Right cardiac atrium (tissue), 5 donors: ENCODE measurements around the gene NCDN. TPM values are rescaled to one million over a fixed set of nuclear protein-coding genes. Genes with fewer than 3 reads are reported as not detected.

Source experiments
- ATAC-seq, 2 donors: fragments of 200-7000 bp; cut with Tn5 transposase; one replicate each; pipeline versions ENCODE4 v1.8.0 to v1.9.1; 2020; ENCODE audit warnings: moderate library complexity in 2 of 2, mild to moderate bottlenecking in 1 of 2
- DNase-seq, 3 donors: peaks; one replicate each; pipeline ENCODE4 v3.0.0-alpha.2; 2020
- H3K27ac ChIP-seq: one replicate; pipeline ENCODE4 v1.5.1; 2013; ENCODE audit warnings: mild to moderate bottlenecking, low read length, control low read depth, moderate library complexity
- H3K27me3 ChIP-seq: one replicate; pipeline ENCODE4 v1.6.1; 2013; ENCODE audit not compliant: control insufficient read depth, insufficient read depth
- H3K4me1 ChIP-seq: one replicate; pipeline ENCODE4 v1.6.1; 2013; ENCODE audit warnings: low read length; ENCODE audit not compliant: control insufficient read depth, insufficient read depth
- H3K4me3 ChIP-seq: one replicate; pipeline ENCODE4 v1.5.1; 2013; ENCODE audit warnings: low read length, control low read depth
- H3K9me3 ChIP-seq: one replicate; pipeline ENCODE4 v1.6.1; 2013; ENCODE audit warnings: low read length; ENCODE audit not compliant: control insufficient read depth
- WGBS: extraction: QIAGEN DNeasy Blood & Tissue Kit; methylation state at CpG from one replicate; pipeline ENCODE4 v1.1.7; 2013; 5-methylcytosine and 5-hydroxymethylcytosine counted together
- intact Hi-C, 4 donors: fragments of 100-400 bp; cut with DNase I; formaldehyde crosslinking; loops; one replicate each; pipeline versions ENCODE4 v1.11.0 to v1.14.0; 2022 to 2023
- polyA plus RNA-seq: library from polyadenylated mRNA; stranded (reverse); fragments of 200-250 nt; gene quantifications from one replicate; pipeline ENCODE4 v1.2.3, GENCODE V29; 2013
- total RNA-seq, 4 donors: library from RNA; stranded (reverse); fragmentation: NEBNext Ultra II Directional; extraction: Animal tissue kit (Norgen Biotek cat#: 25700); gene quantifications; one replicate each; pipeline ENCODE4 v1.2.1, GENCODE V29; 2021
- donor health status: healthy with polysubstance abuse.
- donor health status: DM: no; HTN: yes; CAD: no.
- donor health status: DM: no; HTN: no; CAD: no.
- donor health status: DM: no; HTN: yes; CAD: no; lungs with severe emphysema.
- donor health status: DM: yes; HTN: yes; CAD: no.

NCDN gene
- total and polyA plus RNA-seq, 5 donors: 21.2 to 41.6 (median 32.3) TPM

DNA sequence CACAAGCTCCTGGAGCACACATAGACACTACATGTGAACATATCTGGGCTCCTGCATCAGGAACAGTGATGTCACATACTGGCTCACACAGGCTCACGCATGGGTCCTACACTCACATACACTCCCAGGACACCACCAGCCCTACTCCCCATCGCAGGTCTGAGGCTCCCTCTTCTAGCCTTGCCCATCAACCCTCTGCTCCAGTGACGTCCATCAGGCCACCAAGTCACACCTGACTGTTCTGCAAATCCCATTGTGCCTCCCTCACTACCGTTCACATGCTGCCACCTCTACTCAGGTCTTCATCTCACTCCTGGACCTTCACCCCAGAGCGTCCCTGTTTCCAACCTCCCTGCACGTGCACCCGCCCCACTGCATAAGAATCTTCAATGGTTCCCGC, 33.6 kb downstream of the NCDN start:
- H3K27ac ChIP-seq: no peak overlapping the region
- H3K4me3 ChIP-seq: no peak overlapping the region
- 92% methylated on average over 8 of the region's 8 CpGs for WGBS
- no peaks in the 10 kb centered on the region for H3K9me3 ChIP-seq
- intact Hi-C loops: no loop called here
- DNase-seq: no peak
- H3K27me3 ChIP-seq: no peaks in the 10 kb centered on the region
- ATAC-seq: no peak
- H3K4me1 ChIP-seq: no peaks in the 10 kb centered on the region

DNA sequence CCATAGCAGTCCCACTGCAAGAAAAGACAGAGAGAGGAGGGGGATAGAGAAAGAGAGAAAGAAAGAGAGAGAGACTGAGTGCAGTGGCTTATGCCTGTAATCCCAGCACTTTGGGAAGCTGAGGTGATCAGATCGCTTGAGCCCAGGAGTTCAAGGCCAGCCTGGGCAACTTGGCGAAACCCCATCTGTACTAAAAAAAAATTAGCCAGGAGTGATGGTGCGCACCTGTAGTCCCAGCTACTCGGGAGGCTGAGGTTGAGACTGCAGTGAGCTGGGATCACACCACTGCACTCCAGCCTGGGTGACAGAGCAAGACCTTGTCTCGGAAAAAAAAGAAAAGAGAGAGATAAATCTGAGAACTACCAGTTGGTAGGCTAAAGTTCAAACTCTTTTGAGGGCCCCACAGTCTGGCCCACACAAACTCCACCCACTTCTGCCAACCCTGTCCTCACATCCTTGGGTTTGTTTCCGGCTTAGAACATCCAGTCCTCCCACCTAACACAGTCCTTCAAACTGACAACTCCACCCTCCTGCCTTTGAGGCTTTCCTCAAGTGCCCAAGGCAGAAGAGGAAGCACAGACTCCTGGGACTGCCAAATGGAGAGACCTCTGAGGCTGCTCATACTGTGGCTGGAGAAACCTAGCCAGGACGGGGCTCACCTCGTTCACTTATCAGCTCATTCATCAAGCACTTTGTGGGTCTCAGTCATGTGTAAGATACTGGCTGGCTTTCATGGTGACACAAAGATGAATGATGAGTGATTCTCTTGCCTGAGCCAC, 35.6 kb downstream of the NCDN start:
- no peaks in the 10 kb centered on the region for H3K27me3 ChIP-seq
- no peak overlapping the region for H3K27ac ChIP-seq
- no peaks in the 10 kb centered on the region for H3K9me3 ChIP-seq
- WGBS: 68% methylated on average over 8 of the region's 8 CpGs
- no peak for DNase-seq
- no peak overlapping the region for H3K4me3 ChIP-seq
- no peaks in the 10 kb centered on the region for H3K4me1 ChIP-seq
- no peak for ATAC-seq
- intact Hi-C loops: no loop called here

DNA sequence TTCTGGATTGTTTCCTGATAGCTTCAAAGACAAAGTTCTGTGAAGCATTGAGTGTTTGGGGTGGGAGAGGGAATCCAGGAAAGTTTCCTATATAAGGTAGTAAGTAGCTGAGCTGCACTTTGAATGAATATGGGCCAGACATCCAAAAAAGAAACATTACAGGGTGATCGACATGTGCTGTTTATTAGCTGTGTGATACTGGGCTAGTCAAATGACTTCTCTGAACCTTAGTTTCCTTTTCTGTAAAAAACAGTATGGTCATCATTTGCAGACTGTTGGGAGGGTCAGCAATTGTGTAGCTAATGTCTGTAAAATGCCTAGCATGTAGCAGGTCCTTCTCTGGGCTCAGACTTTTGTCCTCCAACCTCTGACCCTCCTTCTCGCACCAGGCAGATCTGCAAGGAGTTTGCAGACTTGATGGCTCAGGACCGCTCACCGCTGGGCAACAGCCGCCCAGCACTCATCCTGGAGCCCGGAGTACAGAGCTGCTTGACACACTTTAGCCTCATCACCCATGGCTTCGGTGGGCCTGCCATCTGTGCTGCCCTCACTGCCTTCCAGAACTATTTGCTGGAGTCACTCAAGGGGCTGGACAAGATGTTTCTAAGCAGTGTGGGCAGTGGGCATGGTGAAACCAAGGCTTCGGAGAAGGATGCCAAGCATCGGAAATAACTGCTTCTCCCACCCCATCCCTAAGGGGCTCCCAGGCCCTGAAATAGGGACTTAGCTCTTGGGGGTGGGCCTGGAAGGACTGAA, 36.6 kb downstream of the NCDN start:
- ATAC-seq (no peak), DNase-seq (no peak)
- H3K4me3 ChIP-seq: no peak overlapping the region
- no peak overlapping the region for H3K27ac ChIP-seq
- no peaks in the 10 kb centered on the region for H3K4me1 ChIP-seq
- intact Hi-C loops: no loop called here
- WGBS: 94% methylated on average over 9 of the region's 9 CpGs
- no peaks in the 10 kb centered on the region for H3K27me3 ChIP-seq
- H3K9me3 ChIP-seq: no peaks in the 10 kb centered on the region

DNA sequence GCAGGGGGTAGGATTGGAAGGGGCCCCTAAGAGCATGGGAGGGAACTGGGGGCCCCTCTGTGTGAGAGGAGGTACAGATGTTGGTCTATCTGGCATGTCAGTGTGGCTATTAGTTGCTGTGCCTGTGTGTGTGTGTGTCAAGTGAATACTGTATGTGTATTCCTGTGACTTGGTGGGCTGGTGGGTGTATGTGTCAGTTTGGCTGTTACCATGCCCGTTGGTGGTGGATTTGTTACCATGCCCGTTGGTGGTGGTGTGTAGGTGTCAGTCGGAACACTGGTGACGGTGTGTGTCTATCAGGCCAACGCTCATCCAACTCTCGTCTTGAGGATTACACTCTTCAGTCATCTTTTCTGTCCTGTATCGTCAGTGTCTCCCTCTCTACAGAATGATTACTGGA, 38.1 kb downstream of the NCDN start:
- ATAC-seq: no peak
- Histone ChIP-seq H3K4me1 (no peaks in the 10 kb centered on the region), H3K4me3 (no peak overlapping the region), H3K27ac (no peak overlapping the region), H3K27me3 (no peaks in the 10 kb centered on the region), H3K9me3 (no peaks in the 10 kb centered on the region)
- intact Hi-C loops: no loop called here
- WGBS: 96% methylated on average over 7 of the region's 7 CpGs
- no peak for DNase-seq

DNA sequence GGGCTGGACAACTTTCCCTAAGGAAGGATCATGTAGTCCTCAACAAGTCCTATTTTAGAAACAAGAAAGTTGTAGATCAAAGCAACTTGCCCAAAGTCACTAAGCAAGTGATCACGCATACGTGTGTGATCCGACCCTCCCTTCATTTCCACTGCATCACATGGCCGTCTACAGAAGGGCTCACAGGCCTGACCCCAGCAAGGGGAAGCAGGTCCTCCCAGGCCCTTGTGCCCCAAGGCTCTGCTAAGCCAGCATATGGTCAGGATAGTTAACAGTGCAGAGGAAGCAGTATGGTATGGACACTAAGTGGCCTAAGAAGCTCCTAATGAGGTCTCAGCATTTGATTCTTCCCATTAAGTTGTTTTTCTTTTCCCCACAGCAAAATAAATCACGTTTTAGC, 40.3 kb downstream of the NCDN start:
- ATAC-seq: no peak
- Histone ChIP-seq H3K27ac (no peak overlapping the region), H3K4me3 (no peak overlapping the region), H3K4me1 (no peaks in the 10 kb centered on the region), H3K27me3 (no peaks in the 10 kb centered on the region), H3K9me3 (no peaks in the 10 kb centered on the region)
- 86% methylated on average over 5 of the region's 5 CpGs for WGBS
- no peak for DNase-seq
- intact Hi-C loops: no loop called here

DNA sequence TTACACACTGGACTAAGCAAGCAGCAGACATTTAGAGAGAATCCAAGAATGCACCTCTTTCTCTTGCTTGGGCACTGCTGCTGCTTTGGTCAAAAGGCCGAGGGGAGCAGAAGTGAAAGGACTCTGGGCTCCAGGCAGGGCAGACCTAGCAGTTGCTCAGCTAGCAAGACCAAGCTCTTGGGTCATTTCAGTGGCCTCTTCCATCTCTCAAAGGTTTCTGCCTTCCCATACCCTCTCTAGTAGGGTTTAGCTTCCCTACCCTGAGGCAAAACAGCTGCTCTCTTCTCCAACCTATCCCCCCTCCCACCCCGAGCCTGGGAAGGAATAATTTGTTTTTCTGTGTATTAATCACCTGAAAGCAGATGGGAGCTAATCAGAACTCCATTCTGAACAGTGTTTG, 41.3 kb downstream of the NCDN start:
- ATAC-seq (no peak), DNase-seq (no peak)
- no peak overlapping the region for H3K4me3 ChIP-seq
- intact Hi-C loops: no loop called here
- no peaks in the 10 kb centered on the region for H3K4me1 ChIP-seq
- H3K27me3 ChIP-seq: no peaks in the 10 kb centered on the region
- WGBS: 85% methylated on average over 2 of the region's 2 CpGs
- H3K27ac ChIP-seq: no peak overlapping the region
- H3K9me3 ChIP-seq: no peaks in the 10 kb centered on the region

DNA sequence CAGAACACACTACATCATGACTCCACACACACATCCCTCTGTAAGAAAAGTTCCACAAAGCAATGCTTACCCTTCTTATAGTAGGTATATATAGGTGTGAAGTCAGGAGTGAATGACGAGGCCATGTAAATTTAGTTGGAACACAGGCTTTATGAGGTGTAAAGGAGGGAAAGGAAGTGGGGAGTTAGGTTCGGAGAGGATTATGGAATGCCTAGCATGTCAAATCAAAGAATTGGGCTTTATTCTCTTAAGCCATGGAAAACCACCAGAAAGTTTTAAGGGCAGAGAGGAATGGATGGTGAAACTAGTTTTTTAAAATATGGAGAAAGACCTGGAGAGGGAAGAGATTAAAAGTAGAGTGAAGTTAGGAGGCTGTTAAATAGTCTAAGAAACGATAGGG, 41.8 kb downstream of the NCDN start:
- Histone ChIP-seq H3K27me3 (no peaks in the 10 kb centered on the region), H3K9me3 (no peaks in the 10 kb centered on the region), H3K27ac (no peak overlapping the region), H3K4me3 (no peak overlapping the region), H3K4me1 (no peaks in the 10 kb centered on the region)
- ATAC-seq (no peak), DNase-seq (no peak)
- intact Hi-C loops: no loop called here
- WGBS: 81% methylated on average over 3 of the region's 3 CpGs

DNA sequence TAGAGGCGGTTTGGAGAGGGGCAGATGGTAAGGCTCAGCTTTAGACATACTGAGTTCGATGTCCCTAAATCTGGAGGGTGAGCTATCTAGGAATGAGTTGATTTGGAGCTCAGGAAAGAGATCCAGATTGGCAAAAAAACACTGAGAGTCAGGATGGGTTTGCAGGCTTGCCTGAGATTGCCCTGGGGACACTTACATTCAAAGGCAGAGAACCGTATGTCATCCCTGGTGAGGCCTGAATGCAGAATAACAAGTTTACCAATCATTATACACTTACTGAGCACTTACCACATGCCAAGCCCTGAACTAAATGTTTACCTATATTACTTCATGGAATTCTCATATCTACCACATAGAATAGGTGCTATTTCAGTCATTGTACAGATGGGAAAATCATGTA, 43.0 kb downstream of the NCDN start:
- WGBS: 91% methylated on average over 3 of the region's 3 CpGs
- Histone ChIP-seq H3K27ac (no peak overlapping the region), H3K9me3 (no peaks in the 10 kb centered on the region), H3K4me3 (no peak overlapping the region), H3K4me1 (no peaks in the 10 kb centered on the region), H3K27me3 (no peaks in the 10 kb centered on the region)
- no peak for ATAC-seq
- DNase-seq: no peak
- intact Hi-C loops: no loop called here

DNA sequence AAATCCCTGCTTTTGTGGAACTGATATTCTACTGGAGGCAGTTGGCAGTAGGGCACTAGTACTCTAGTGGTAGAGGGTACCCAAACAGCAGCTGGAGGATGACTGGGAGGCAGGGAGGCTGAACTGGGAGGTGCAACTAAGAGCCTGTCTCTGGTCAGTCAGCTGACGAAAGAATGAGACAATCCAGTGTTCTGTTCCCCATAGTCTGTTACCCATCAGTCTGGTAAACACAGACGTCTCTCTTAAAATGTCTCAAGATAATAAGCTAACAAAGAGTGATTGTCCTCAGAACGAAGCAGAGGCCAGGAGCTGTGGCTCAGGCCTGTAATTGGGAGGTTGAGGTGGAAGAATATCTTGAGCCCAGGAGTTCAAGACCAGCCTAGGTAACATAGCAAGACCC, 45.9 kb downstream of the NCDN start:
- Histone ChIP-seq H3K4me1 (no peaks in the 10 kb centered on the region), H3K27me3 (no peaks in the 10 kb centered on the region), H3K9me3 (no peaks in the 10 kb centered on the region), H3K27ac (no peak overlapping the region), H3K4me3 (no peak overlapping the region)
- no peak for DNase-seq
- intact Hi-C loops: no loop called here
- 62% methylated on average over 3 of the region's 3 CpGs for WGBS
- ATAC-seq: no peak

DNA sequence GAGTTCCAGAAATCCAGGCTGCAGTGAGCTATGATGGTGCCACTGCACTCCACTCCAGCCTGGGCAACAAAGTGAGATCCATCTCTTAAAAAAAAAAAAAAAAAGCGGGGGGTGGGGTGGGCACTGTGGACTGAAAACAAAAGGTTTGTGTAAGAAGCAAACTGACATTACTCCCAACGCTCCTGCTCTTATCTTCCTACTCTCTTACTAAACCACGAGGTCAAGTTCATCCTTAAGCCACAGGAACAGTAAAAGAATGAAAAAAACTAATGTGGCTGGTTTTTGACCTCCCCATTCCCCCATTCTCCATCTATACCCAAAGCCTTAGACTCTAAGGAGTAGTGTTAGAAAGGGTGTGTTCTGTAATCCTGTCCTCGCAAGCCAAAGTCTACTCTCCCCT, 46.3 kb downstream of the NCDN start:
- Histone ChIP-seq H3K9me3 (no peaks in the 10 kb centered on the region), H3K4me1 (no peaks in the 10 kb centered on the region), H3K4me3 (no peak overlapping the region), H3K27me3 (no peaks in the 10 kb centered on the region), H3K27ac (no peak overlapping the region)
- no peak for ATAC-seq
- no peak for DNase-seq
- WGBS: 83% methylated on average over 4 of the region's 4 CpGs
- intact Hi-C loops: no loop called here

DNA sequence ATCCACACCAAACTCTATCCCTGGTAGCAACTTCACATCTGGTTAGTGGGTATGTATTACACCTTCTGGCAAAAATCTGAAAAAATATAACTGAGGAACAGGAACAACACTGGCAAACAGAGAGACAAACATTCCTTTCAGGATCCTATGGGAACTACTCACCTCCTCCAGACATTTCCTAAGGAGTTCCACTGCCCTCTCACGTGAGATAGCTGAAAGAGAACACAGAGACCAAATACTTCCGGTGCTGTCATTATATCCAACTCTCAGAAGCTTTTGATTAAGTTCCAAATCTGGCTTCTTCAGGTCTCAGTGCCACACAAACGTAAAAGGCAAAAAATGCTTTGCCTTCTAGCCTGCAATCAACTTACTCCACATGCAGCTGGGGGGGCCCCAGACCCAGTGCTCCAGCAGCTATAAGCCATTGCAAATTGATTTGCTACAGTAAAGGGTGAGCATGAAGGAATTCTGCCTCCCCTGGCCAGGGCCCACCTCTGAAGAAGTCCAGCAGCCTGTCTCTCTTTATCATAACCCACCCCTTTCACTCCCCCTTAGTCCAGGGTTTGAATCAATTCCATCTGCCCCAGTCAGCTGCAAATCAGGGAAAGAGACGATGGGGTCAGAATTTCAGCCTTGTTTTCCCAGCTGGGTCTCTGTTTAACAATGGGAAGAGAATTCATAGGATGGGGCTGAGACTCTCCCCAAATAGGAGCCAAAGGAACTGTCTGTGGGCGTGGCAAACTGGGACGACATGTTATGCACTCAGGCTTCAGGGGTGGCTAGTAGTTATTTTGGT, 47.7 kb downstream of the NCDN start:
- WGBS: 72% methylated on average over 6 of the region's 6 CpGs
- no peak overlapping the region for H3K4me3 ChIP-seq
- DNase-seq: no peak
- no peak for ATAC-seq
- no peaks in the 10 kb centered on the region for H3K4me1 ChIP-seq
- H3K27me3 ChIP-seq: no peaks in the 10 kb centered on the region
- intact Hi-C loops: no loop called here
- no peak overlapping the region for H3K27ac ChIP-seq
- H3K9me3 ChIP-seq: no peaks in the 10 kb centered on the region
